Measurements from ENCODE around the gene AKAP5.

Gene AKAP5

GRCh38 chr14:64422756-64423155 is 42.5 kb upstream of the AKAP5 start:
- no peaks in the 10 kb centered on the region for H3F3A ChIP-seq (ENCODE audit: insufficient read depth)
- H3K4me3 ChIP-seq (ENCODE audit: insufficient read depth, low read length, poor library complexity, severe bottlenecking): no peak overlapping the region
- no peak overlapping the region for H3K27ac ChIP-seq (ENCODE audit: low read depth, low read length)
- H3K4me2 ChIP-seq (ENCODE audit: low read depth, low read length, poor library complexity, severe bottlenecking): no peak overlapping the region
- TF ChIP-seq CTCF (IDR thresholded peaks at IDR 0.05; ENCODE audit: insufficient read depth, low read length, poor library complexity, severe bottlenecking): no peak
- TF ChIP-seq EZH2phosphoT487 (conservative IDR thresholded peaks at IDR 0.05; ENCODE audit: low read length): no peak
- no peak overlapping the region for H2AFZ ChIP-seq (ENCODE audit: low read depth, low read length, severe bottlenecking)
- no peak overlapping the region for H3K9ac ChIP-seq (ENCODE audit: low read length)
- peaks cover 40% of the 10 kb centered on the region; the same call in 1 of the 2 replicates for H3K36me3 ChIP-seq (ENCODE audit: low read length)
- no peaks in the 10 kb centered on the region for H3K9me2 ChIP-seq (replicated peaks; ENCODE audit: insufficient read depth, low read length)
- no peaks in the 10 kb centered on the region for H3K9me3 ChIP-seq (ENCODE audit: insufficient read depth, low read length)
- no peaks in the 10 kb centered on the region for H3K79me2 ChIP-seq (ENCODE audit: insufficient read depth, low read length)
- no peaks in the 10 kb centered on the region for H3K27me3 ChIP-seq (ENCODE audit: low read length)
- H4K20me1 ChIP-seq (ENCODE audit: low read depth, low read length): no peaks in the 10 kb centered on the region

GRCh38 chr14:64423987-64424386 is 41.3 kb upstream of the AKAP5 start:
- no peak overlapping the region for H3K9ac ChIP-seq (ENCODE audit: low read length)
- no peak overlapping the region for H2AFZ ChIP-seq (ENCODE audit: low read depth, low read length, severe bottlenecking)
- H3K27me3 ChIP-seq (ENCODE audit: low read length): no peaks in the 10 kb centered on the region
- H3K36me3 ChIP-seq (ENCODE audit: low read length): peaks cover 42% of the 10 kb centered on the region; the same call in 1 of the 2 replicates
- H4K20me1 ChIP-seq (ENCODE audit: low read depth, low read length): no peaks in the 10 kb centered on the region
- no peak overlapping the region for H3K4me3 ChIP-seq (ENCODE audit: insufficient read depth, low read length, poor library complexity, severe bottlenecking)
- TF ChIP-seq CTCF (IDR thresholded peaks at IDR 0.05; ENCODE audit: insufficient read depth, low read length, poor library complexity, severe bottlenecking) (no peak), EZH2phosphoT487 (conservative IDR thresholded peaks at IDR 0.05; ENCODE audit: low read length) (no peak)
- no peak overlapping the region for H3K27ac ChIP-seq (ENCODE audit: low read depth, low read length)
- no peaks in the 10 kb centered on the region for H3K79me2 ChIP-seq (ENCODE audit: insufficient read depth, low read length)
- H3K4me2 ChIP-seq (ENCODE audit: low read depth, low read length, poor library complexity, severe bottlenecking): no peak overlapping the region
- no peaks in the 10 kb centered on the region for H3F3A ChIP-seq (ENCODE audit: insufficient read depth)
- no peaks in the 10 kb centered on the region for H3K9me2 ChIP-seq (replicated peaks; ENCODE audit: insufficient read depth, low read length)
- H3K9me3 ChIP-seq (ENCODE audit: insufficient read depth, low read length): no peaks in the 10 kb centered on the region

GRCh38 chr14:64434528-64434927 is 30.8 kb upstream of the AKAP5 start:
- no peak overlapping the region for H3K4me3 ChIP-seq (ENCODE audit: insufficient read depth, low read length, poor library complexity, severe bottlenecking)
- H3F3A ChIP-seq (ENCODE audit: insufficient read depth): peaks cover 4% of the 10 kb centered on the region; the same call in 1 of the 2 replicates
- peaks cover 51% of the 10 kb centered on the region for H3K36me3 ChIP-seq (ENCODE audit: low read length)
- no peaks in the 10 kb centered on the region for H4K20me1 ChIP-seq (ENCODE audit: low read depth, low read length)
- no peak overlapping the region for H2AFZ ChIP-seq (ENCODE audit: low read depth, low read length, severe bottlenecking)
- H3K9me2 ChIP-seq (replicated peaks; ENCODE audit: insufficient read depth, low read length): no peaks in the 10 kb centered on the region
- H3K4me2 ChIP-seq (ENCODE audit: low read depth, low read length, poor library complexity, severe bottlenecking): no peak overlapping the region
- no peaks in the 10 kb centered on the region for H3K9me3 ChIP-seq (ENCODE audit: insufficient read depth, low read length)
- H3K79me2 ChIP-seq (ENCODE audit: insufficient read depth, low read length): no peaks in the 10 kb centered on the region
- no peak overlapping the region for H3K27ac ChIP-seq (ENCODE audit: low read depth, low read length)
- H3K9ac ChIP-seq (ENCODE audit: low read length): no peak overlapping the region
- no peaks in the 10 kb centered on the region for H3K27me3 ChIP-seq (ENCODE audit: low read length)
- TF ChIP-seq EZH2phosphoT487 (conservative IDR thresholded peaks at IDR 0.05; ENCODE audit: low read length): no peak
- TF ChIP-seq CTCF (IDR thresholded peaks at IDR 0.05; ENCODE audit: insufficient read depth, low read length, poor library complexity, severe bottlenecking): no peak
